HS-27A (cell line): Measurements from ENCODE around the gene PAPSS2.
"Not testable (repeated sequence)": the region's sequence is repeated elsewhere in the genome, so short reads cannot be mapped to it uniquely, and the experiment has no call there.

Source experiments
- DNase-seq: peaks from one replicate; pipeline ENCODE4 v3.0.0-alpha.2; 2012; ENCODE audit warnings: low read depth, missing footprints

Gene PAPSS2

DNA sequence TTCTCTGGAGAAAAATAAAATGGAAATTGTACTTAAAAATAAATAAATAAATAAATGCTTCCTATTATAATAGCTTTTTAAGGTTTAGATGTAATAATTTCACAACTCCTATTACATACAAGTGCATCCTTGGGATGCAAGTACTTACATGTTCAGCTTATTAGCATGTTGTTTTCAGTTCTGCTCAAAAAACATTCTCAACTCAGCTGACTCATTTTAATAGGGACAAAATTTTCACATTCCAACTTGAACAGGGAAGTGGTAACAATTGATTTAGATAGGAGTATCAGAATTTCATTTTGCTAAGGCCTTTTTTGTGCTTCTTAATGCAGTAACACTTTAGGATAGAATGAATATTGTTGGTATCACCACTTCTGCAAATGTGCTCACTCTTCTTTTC lies 16.7 kb upstream of the PAPSS2 start:
- DNase-seq: no peak

DNA sequence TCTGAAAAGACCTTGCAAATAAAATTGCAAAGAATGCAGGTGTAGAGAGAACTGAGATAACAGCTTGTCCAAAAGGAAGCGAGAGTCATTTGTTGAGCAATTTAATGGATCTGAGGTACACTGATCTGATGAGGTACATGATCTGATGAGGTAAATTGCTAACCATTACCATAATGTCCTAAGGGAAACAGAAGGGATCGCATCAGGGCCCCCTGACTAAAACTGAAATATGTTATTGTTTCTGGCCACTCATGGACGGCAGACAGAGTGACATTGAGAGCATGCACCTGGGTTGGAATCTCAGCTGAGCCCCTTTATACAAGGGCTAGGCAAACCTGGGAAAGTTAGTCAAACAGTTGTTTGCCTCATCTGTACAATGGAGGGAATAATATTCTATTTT lies 15.8 kb upstream of the PAPSS2 start:
- DNase-seq: no peak

DNA sequence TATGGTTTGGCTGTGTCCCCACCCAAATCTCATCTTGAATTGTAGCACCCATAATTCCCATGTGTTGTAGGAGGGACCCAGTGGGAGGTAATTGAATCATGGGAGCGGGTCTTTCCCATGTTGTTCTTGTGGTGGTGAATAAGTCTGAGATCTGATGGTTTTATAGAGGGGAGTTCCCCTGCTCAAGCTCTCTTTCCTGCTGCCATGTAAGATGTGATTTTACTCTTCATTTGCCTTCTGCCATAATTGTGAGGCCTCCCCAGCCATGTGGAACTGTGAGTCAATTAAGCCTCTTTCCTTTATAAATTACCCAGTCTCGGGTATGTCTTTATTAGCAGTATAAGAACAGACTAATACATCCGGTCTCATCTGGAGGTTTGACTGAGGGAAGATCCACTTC lies 15.2 kb upstream of the PAPSS2 start:
- DNase-seq: not testable (repeated sequence)

DNA sequence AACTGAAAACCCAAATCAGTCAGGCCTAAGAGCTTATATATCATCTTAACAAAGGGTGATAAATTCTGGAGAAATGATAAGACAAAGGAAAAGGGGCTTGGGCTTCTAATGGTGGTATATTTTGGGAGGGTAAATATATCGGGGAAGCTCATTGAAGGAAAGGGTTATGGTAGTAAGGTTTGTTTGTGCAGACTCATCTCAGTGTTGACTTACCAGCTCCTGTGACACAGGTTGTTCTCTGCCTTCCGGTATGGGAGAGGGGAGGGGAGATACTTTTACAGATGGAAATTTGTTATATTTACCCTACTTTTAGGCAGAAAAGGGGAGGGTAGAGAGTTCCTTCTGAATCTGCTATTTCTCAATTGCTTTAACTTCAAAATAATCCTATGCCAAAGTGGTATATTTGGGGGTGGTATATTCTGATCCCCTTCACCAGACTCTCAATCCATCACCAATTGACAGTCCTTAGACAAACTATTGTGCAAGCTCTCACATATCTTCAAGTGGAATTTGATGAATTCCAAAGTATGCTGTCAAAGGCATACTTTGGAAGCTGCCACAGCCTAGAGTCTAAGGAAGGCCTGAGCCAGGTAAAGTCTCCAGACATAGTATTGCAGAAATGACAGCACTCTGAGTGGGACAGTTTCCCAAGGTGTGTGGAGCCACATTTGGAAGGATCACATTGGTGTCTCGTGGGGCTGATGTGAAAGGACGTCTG lies 13.3 kb upstream of the PAPSS2 start:
- no peak for DNase-seq

DNA sequence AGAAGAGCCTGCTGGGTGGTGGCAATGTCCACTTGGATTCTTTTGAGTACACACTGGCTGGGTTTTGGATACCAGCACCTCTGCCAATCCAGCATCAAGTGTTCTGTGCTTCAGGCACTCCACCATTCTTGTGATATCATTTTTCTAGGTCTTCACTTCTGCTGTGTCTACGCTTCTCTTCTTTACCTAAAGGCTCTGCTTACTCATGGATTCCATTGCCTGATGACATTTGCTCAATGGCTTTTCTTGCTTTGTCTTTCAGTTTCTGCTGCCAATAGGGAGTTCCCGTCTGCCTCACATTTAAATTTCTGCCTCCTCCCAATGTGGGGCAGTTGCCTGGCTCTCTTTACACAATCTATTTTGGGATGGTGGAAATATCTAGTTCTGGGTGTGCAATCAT lies 12.7 kb upstream of the PAPSS2 start:
- DNase-seq: no peak

DNA sequence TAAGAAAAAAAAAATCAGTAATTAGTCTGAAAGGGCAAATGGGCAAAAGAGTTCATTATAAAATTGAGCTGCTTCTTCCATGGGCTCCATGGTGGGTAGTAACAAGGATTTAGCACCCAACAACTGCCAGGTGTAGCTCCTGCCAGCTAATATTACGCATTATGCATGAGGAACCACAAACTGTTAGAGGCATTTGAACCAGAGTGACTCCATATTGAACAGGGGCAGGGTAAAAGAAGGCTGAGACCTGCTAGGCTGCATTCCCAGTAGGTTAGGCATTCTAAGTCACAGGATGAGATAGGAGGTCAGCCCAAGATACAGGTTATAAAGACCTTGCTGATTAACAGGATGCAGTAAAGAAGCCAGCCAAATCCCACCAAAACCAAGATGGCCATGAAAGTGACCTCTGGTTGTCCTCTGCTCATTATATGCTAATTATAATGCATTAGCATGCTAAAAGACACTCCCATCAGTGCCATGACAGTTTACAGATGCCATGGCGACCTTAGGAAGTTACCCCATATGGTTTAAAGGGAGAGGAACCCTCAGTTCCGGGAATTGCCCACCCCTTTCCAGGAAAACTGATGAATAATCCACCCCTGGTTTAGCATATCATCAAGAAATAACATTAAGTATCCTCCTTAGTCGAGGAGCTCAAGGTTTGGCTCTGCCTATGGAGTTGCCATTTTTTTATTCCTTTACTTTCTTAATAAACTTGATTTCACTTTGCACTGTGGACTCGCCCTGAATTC lies 8.7 kb upstream of the PAPSS2 start:
- no peak for DNase-seq

DNA sequence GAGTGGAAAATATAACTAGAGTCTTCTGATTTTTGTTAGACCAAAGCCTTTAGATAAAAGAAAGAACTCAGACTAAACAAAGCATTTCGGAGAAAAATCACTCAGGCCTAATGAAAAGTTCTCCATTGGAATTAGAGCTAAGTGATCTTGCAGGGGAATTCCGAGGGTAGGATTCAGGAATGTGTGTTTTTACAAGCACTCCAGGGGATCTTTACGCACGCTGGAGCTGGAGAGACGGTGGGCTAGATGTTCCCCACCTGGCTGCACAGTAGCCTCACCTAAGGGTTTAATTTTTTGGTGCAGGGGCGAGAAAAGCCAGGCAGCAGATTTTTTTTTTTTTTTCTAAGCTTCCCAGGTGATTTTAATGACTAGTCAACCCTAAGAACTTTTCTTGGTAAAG lies 7.9 kb upstream of the PAPSS2 start:
- DNase-seq: no peak

DNA sequence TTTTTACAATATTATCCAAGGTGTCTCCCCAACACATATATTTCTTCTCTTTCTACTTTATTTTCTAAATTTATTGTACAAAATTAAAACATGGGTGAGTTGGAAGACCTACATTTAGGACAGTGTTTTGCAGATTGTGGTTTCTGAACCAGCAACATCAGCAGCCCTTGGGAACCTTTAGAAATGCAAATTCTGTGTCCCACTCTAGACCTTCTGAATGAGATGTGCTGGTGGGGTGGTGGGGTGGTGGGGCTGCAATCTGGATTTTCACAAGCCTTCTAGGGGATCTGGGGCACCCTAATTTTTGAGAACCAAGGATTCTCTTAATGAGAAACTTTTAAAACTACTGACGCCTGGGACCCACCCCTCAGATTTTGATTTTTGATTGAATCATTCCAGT lies 7.4 kb upstream of the PAPSS2 start:
- DNase-seq: no peak

DNA sequence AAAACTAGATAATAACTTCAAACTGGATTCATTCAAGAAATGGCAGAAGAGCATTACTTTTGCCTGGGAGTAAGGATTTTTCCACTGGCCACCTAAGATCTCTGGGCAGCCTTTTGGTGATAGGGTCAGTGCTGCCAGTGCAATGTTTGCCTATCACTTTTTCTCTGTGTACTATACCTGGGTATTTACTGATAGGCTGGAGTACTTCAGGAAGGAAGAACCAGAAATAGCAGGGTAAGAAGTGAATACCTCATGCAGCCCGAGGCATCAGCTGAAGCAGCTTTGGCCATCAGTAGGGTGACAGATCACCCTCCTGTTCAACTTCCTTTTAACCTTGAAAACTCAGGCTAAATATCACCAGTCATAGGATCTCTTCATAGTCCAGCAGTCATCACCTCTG lies 5.5 kb upstream of the PAPSS2 start:
- no peak for DNase-seq

DNA sequence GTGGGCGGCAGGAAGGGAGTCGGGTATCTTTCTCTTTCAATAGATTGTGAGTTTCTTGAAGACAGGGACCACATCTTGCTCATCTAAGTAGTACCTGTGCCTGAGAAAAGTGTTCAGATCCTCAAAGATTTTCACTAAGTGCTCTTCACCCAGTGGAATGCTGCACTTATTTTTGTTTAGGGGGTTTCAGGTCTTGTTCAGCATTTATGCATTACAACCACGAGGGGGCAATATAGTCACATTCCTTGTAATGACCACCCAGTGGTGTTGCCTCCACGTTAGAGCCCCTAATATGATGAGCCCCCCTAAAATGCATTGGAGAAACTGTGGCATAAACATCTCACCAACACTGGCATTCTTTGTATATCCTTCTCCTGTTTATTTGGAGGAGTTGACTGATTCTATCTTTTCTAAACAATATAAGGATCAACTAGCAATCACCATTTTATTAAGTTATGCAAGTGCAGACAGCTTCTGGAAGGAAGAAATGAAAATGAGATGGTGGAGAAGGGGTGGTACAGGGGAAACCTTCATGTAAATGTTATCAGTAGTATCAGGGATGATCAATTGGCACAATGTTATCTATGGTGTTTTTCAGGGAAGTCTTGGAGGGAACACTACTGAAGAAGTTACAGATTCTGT lies 3.1 kb upstream of the PAPSS2 start:
- no peak for DNase-seq

DNA sequence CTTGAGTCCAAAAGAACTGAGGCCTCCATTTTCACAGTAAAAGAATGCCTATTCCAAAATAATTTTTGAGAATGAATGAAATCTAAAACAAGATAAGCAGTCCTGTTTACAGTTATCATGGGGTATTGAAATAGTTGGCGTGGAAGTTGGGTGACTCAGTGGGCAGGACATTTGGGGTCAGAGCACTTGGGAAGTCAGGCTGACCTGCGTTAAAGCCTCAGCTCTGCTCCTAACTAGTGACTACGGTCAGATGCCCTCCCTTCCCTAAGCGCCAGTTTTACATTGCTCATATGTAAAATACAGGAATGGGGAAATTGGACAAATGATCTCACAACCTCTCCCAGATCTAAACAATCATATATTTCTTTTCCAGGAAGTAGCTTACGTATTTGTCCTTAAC lies 2.3 kb upstream of the PAPSS2 start:
- no peak for DNase-seq

DNA sequence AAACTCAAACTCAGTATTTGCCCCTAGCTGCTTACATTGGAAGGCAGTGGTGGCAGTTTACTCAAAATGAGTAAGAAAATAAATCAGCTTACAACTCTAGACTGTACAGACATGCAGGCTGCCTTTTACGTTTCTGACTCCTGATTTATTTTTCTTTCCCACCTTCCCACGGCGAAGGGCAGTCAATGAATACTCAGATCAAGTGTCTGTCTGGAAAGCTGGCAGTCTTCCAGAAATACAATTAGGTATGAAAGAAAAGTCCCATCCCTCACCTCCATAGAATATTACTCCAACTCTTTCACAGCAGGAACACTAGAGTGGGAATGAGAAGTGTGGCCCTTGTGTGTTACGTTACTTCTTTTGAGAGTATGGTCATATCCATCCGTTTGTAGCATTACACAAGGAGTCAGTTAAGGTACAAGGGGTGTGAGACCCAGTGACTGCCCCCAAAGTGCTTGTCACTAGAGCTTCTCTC lies 1.3 kb upstream of the PAPSS2 start:
- DNase-seq: no peak

DNA sequence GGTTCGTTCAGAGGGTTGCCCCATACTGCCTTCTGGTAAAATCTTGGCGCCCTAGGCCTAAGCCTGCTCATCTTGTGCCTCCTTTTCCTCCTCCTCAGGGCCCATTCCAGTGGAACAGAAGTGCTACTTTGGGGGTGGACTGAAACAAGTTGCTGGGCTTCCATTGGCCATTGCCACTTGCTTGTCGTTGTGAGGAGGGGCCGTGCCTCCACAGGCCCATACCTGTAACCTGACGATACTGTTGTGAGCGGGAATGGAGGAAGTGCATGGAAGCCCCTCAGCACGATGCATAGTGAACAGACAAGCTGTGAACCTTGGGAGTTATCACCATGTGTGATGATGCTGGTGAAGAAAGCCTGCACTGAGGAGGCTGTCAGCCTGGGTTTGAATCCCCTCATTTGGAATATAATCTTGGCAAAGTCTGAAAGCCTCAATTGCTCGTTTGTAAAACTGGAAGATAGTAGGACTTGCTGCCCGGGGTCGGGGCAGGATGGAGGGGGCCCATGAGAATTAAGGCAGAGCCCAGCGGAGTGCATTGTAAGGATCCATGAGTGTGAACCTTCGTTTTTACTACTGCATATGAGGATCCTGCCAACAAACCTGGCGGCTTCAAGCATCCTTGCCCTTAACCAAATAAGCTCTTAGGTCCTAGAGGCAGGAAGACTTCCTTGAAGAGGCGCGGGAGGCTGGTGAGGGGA lies 671 bp upstream of the PAPSS2 start:
- no peak for DNase-seq

DNA sequence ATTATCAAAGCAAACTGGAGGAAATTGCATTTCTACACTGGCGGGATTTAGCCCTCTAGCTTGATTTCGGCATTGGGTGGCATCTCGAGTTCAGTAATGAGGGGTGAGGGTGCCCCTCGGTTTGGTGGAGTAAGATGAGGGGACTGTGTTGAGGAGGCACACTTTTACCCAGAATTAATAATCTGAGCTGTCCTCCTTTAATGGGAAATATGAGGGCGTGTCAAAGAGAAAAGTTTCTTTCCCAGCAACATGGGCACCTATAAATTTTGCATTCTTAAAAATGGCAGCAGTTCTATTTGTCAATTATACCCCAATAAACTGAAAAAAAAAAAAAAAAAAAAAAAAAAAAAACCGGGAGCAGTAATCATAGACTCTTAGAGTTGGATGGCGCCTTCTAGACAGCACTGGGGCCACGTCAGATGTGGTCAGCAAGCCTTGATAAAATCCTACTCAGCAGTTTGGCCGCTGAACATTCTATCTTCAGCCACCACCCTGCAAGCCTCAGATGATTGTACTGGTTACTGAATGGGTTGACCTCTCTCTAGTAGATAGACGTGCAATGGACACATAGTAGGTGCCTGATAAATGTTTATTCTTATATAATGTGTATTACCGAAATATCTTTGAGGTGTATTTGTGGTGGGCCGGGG lies 931 bp downstream of the PAPSS2 start:
- no peak for DNase-seq

DNA sequence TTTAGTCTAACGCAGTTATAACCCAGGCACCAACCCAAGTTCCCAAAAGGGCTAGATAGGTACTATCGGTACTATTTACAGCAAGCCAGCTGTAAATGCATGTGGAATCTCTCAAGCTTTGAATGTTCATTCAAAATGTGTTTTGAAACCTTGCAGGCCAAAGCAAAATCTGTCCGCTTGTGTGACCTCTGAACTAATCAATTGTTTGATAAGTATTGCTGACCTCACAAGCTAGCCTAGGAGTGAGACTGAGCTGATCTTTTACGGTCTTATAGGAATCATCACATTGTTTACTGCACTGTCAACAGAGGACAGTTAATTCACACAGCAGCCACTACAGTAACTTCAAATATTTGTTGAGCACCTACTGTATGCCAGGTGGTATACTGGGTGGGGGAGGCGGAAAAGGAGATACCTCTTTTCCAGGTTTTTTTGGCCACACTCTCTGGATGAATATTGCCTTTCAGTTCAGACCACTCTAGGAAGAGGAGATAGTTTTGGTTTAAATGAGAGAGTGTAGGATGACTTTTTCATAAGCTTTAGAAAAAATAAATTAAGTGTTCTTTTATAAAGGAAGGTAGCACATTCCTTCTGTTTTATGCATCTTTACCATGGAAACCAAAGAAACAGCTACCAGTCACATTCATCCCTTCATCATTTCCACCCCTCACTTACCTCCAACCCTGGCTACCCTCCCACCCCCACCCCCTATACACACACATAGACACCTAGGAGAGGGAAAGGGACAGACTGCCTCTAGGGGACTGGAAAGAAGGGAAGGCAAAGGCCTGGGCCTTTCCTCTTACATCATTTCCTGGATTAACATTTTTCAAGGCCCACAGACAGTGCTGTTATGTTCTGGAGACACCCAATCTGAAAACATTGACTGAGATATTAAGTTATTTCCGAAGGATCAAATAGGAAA lies 2.4 kb downstream of the PAPSS2 start:
- no peak for DNase-seq

DNA sequence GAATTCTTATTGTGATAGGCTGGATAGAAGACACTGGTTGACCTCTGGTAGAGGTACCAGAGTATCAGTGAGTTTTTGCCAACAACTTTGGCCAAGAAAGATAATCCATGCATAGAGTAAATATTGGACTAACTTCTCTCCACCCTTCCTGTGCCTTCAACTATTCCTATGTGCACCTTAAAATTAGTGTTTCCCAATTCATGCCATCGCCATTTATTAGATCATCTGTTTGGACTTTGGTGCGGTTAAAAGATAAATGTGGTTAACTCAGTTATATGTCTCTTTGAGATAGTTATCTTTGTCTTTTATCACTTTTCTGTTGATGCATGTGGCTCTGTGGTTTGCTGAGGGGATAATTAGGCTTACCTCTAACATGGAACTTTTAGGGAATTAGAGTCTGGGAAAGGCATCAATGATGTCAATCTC lies 4.6 kb downstream of the PAPSS2 start:
- DNase-seq: no peak

DNA sequence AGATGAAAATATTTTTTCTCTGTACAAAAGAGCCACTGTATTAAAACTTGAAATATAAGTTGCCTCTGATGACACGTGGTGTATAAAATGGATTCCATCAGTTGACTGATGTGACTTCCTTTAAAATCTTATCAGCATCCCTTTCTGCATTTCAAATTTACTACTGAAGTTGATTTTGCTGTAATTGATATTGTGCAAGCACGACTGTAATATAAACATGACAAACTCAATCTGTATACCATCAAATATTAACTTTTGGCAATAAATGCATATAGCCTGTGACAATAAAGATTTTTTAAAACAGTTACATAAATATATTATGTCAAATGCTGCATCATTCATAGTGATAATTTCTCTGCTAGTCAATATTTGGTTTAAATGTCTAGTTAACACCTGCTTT lies 7.8 kb downstream of the PAPSS2 start:
- DNase-seq: no peak

DNA sequence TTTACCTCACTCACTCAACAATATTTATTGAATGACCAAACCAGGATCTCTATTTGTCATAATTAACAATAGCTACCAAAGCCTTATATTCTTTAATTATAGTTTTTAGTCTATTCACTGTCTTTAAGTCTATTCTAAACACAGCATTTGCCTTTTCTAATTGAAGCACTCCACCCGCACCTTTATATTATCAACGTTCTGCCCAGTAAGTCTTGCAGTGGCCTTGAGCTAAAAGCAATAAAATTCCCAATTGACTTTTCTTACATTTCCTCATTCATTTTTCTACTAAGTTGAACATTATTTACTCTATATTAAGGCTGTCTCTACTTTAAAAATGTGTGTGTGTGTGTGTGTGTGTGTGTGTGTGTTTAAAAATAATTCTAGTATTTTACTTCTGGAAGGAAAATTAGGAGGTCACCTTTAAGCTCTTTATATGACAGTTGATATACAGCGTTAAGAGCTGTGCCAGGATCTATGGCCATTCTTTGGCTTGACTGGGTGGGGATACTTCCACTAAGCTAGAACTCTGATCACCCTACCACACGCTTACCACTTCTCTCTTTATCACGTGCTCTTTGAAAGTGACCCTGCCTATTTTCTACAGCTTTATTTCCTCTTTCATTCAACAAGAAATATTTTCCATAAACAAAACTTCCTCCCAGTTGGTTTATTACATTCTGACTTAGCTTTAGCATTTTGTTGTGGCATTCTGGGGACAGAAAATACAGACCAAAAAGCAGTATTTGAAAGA lies 8.8 kb downstream of the PAPSS2 start:
- no peak for DNase-seq

DNA sequence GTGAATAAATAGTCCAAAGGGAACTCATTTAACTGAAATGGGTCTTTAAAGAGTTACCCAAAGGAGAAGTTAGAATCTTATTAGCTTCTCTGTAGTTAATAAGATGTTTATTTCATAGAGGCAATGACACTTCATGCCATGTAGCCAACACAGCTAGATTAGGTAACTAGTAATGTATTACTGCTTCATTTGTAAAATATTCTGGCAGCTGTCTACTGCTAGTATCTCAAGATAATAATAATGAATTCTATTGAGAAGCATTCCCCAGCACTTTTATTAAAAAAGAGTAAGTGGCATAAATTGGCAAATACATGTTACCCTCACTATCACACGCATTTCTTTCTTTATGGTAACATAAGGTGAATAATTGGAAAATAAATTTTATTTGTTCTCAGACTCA lies 10.1 kb downstream of the PAPSS2 start:
- DNase-seq: no peak

DNA sequence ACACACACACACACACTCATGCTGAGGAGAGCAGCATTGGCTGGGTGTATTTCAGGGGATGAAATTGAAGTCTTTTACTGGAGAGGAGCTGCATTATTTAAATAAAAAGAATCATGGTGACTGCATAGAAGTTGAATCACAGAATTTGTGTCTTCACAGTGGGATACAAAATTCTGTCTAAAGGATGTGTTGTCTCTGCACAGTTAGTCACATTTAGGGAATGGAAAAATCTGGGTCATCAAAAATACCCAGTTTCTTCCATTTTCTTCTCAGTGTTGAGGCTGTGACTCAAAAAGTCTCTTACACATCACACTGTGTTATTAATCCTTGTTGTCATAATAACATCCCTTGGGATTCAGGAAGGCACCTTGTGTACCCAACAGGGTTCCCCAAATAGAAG lies 10.9 kb downstream of the PAPSS2 start:
- no peak for DNase-seq
